Colonic mucosa (tissue), 4 donors: ENCODE results near the gene CSMD2. TPM values are rescaled to one million over a fixed set of nuclear protein-coding genes. Genes with fewer than 3 reads are reported as not detected.

ENCODE experiments used
- DNase-seq: peaks from one replicate; pipeline ENCODE4 v3.0.0-alpha.2; 2020
- H3K27ac ChIP-seq: fragments of 200-600 bp; one replicate; pipeline ENCODE4 v1.8.0; 2021
- H3K27me3 ChIP-seq: fragments of 200-600 bp; one replicate; pipeline ENCODE4 v1.8.0; 2021
- H3K36me3 ChIP-seq: fragments of 200-600 bp; one replicate; pipeline ENCODE4 v1.8.0; 2021
- H3K4me1 ChIP-seq: fragments of 200-600 bp; one replicate; pipeline ENCODE4 v1.8.0; 2021; ENCODE audit warnings: mild to moderate bottlenecking
- H3K4me3 ChIP-seq: fragments of 200-600 bp; one replicate; pipeline ENCODE4 v1.8.0; 2021
- H3K9ac ChIP-seq, 2 donors: one replicate each; pipeline ENCODE4 v1.7.0; 2013; ENCODE audit warnings: control low read depth in 2 of 2, low read depth in 2 of 2, low read length in 2 of 2
- H3K9me3 ChIP-seq: fragments of 200-600 bp; one replicate; pipeline ENCODE4 v1.8.0; 2021
- CTCF ChIP-seq: fragments of 200-600 bp; IDR thresholded peaks from one replicate; pipeline ENCODE4 v1.8.0; 2022; ENCODE audit warnings: antibody characterized with exemption, mild to moderate bottlenecking
- intact Hi-C: fragments of 100-400 bp; cut with DNase I; formaldehyde crosslinking; loops from one replicate; pipeline ENCODE4 v1.14.1; 2022
- total RNA-seq, 2 donors: library from RNA; stranded (reverse); fragmentation: NEBNext Ultra II Directional in 1 of 2; extraction: Animal tissue kit (Norgen Biotek cat#: 25700) in 1 of 2; gene quantifications; one replicate each; pipeline ENCODE4 v1.2.1, GENCODE V29; 2021
- donor health status: healthy.
- donor health status: DM: no; HTN: no; CAD: no.
- donor health status: DM: no; HTN: no; CAD: no.

The CSMD2 gene
- total RNA-seq, 2 donors from 2014 or later, result 0.05 to 0.10 TPM

GRCh38 chr1:33697816-33698215 lies 467.2 kb downstream of the CSMD2 start:
- Histone ChIP-seq H3K4me1 (no peaks in the 10 kb centered on the region), H3K27me3 (no peaks in the 10 kb centered on the region), H3K27ac (no peak overlapping the region), H3K9me3 (no peaks in the 10 kb centered on the region), H3K4me3 (no peak overlapping the region), H3K9ac (no peak overlapping the region), H3K36me3 (no peaks in the 10 kb centered on the region)
- intact Hi-C loops, result no loop called here
- no peak for TF ChIP-seq CTCF
- DNase-seq, result no peak

GRCh38 chr1:33696962-33697361 lies 468.1 kb downstream of the CSMD2 start:
- no peak for TF ChIP-seq CTCF
- intact Hi-C loops, result no loop called here
- no peak for DNase-seq
- Histone ChIP-seq H3K9me3 (no peaks in the 10 kb centered on the region), H3K4me1 (no peaks in the 10 kb centered on the region), H3K27ac (no peak overlapping the region), H3K4me3 (no peak overlapping the region), H3K27me3 (no peaks in the 10 kb centered on the region), H3K9ac (no peak overlapping the region), H3K36me3 (no peaks in the 10 kb centered on the region)

GRCh38 chr1:33696311-33696710 lies 468.7 kb downstream of the CSMD2 start:
- no peak for DNase-seq
- Histone ChIP-seq H3K9ac (no peak overlapping the region), H3K36me3 (no peaks in the 10 kb centered on the region), H3K4me3 (no peak overlapping the region), H3K9me3 (no peaks in the 10 kb centered on the region), H3K4me1 (no peaks in the 10 kb centered on the region), H3K27ac (no peak overlapping the region), H3K27me3 (no peaks in the 10 kb centered on the region)
- TF ChIP-seq CTCF, result no peak
- intact Hi-C loops, result no loop called here

GRCh38 chr1:33692206-33693188 lies 472.5 kb downstream of the CSMD2 start:
- Histone ChIP-seq H3K27ac (no peak overlapping the region), H3K9me3 (no peaks in the 10 kb centered on the region), H3K27me3 (no peaks in the 10 kb centered on the region), H3K4me3 (no peak overlapping the region), H3K4me1 (no peaks in the 10 kb centered on the region), H3K36me3 (no peaks in the 10 kb centered on the region), H3K9ac (no peak overlapping the region)
- no peak for DNase-seq
- no peak for TF ChIP-seq CTCF
- intact Hi-C loops, result no loop called here

GRCh38 chr1:33687000-33687399 lies 478.0 kb downstream of the CSMD2 start:
- Histone ChIP-seq H3K9me3 (no peaks in the 10 kb centered on the region), H3K27ac (no peak overlapping the region), H3K27me3 (no peaks in the 10 kb centered on the region), H3K36me3 (no peaks in the 10 kb centered on the region), H3K4me3 (no peak overlapping the region), H3K9ac (no peak overlapping the region), H3K4me1 (no peaks in the 10 kb centered on the region)
- intact Hi-C loops, result no loop called here
- no peak for TF ChIP-seq CTCF
- DNase-seq, result no peak
